Subcutaneous abdominal adipose tissue (tissue), 5 donors: ENCODE data around the gene PLBD2.

Source experiments
- H3K27ac ChIP-seq: one replicate; pipeline ENCODE4 v1.7.0; 2013; ENCODE audit warnings: low read depth, mild to moderate bottlenecking, inconsistent platforms, low read length, moderate library complexity
- H3K27me3 ChIP-seq, 5 donors: one replicate each; pipeline ENCODE4 v1.7.0; 2013; ENCODE audit warnings: low read length in 5 of 5, inconsistent platforms in 1 of 5; ENCODE audit not compliant: control insufficient read depth in 5 of 5, insufficient read depth in 4 of 5
- H3K36me3 ChIP-seq, 5 donors: one replicate each; pipeline ENCODE4 v1.7.0; 2013; ENCODE audit warnings: low read length in 5 of 5; ENCODE audit not compliant: control insufficient read depth in 5 of 5, insufficient read depth in 5 of 5
- H3K4me1 ChIP-seq, 5 donors: one replicate each; pipeline ENCODE4 v1.7.0; 2013; ENCODE audit warnings: low read length in 5 of 5, mild to moderate bottlenecking in 3 of 5, moderate library complexity in 1 of 5; ENCODE audit not compliant: control insufficient read depth in 5 of 5, insufficient read depth in 5 of 5
- H3K4me3 ChIP-seq, 5 donors: one replicate each; pipeline ENCODE4 v1.7.0; 2013; ENCODE audit warnings: low read length in 5 of 5, low read depth in 1 of 5
- H3K9ac ChIP-seq, 5 donors: one replicate each; pipeline ENCODE4 v1.7.0; 2013; ENCODE audit warnings: low read length in 5 of 5, mild to moderate bottlenecking in 4 of 5, moderate library complexity in 3 of 5
- H3K9me3 ChIP-seq, 5 donors: one replicate each; pipeline ENCODE4 v1.7.0; 2013; ENCODE audit warnings: low read length in 5 of 5; ENCODE audit not compliant: control insufficient read depth in 5 of 5
- donor health status: healthy.
- donor health status: healthy.
- donor health status: healthy.
- donor health status: healthy.
- donor health status: healthy.

PLBD2 gene

GRCh38 chr12:113382206-113382605 is 23.8 kb downstream of the PLBD2 start:
- no peak overlapping the region for H3K9ac ChIP-seq
- no peaks in the 10 kb centered on the region for H3K9me3 ChIP-seq
- no peak overlapping the region for H3K27ac ChIP-seq
- no peaks in the 10 kb centered on the region for H3K27me3 ChIP-seq
- no peak overlapping the region for H3K4me3 ChIP-seq
- H3K36me3 ChIP-seq: peaks cover 3 to 79% (median 49%) of the 10 kb centered on the region in 5 donors
- H3K4me1 ChIP-seq: peaks cover 0 to 5% (median 0%) of the 10 kb centered on the region in 5 donors

GRCh38 chr12:113384778-113385177 is 26.4 kb downstream of the PLBD2 start:
- Histone ChIP-seq H3K27me3 (no peaks in the 10 kb centered on the region), H3K9ac (peak overlapping the region in 1 of 5 donors; percentile 12), H3K4me1 (peaks cover 0 to 5% (median 0%) of the 10 kb centered on the region in 5 donors), H3K36me3 (peaks cover 3 to 92% (median 68%) of the 10 kb centered on the region in 5 donors), H3K27ac (no peak overlapping the region), H3K4me3 (no peak overlapping the region), H3K9me3 (no peaks in the 10 kb centered on the region)

GRCh38 chr12:113385282-113385882 is 27.0 kb downstream of the PLBD2 start:
- Histone ChIP-seq H3K36me3 (peaks cover 5 to 95% (median 71%) of the 10 kb centered on the region in 5 donors), H3K27me3 (no peaks in the 10 kb centered on the region), H3K4me1 (peaks cover 0 to 5% (median 0%) of the 10 kb centered on the region in 5 donors), H3K9ac (no peak overlapping the region), H3K9me3 (no peaks in the 10 kb centered on the region), H3K27ac (no peak overlapping the region), H3K4me3 (no peak overlapping the region)

GRCh38 chr12:113386866-113387566 is 28.6 kb downstream of the PLBD2 start:
- Histone ChIP-seq H3K36me3 (peaks cover 6 to 94% (median 69%) of the 10 kb centered on the region in 5 donors), H3K9me3 (no peaks in the 10 kb centered on the region)

GRCh38 chr12:113387631-113388030 is 29.2 kb downstream of the PLBD2 start:
- H3K9me3 ChIP-seq: no peaks in the 10 kb centered on the region
- peaks cover 4 to 89% (median 67%) of the 10 kb centered on the region in 5 donors for H3K36me3 ChIP-seq
- H3K27me3 ChIP-seq: no peaks in the 10 kb centered on the region
- no peak overlapping the region for H3K27ac ChIP-seq
- H3K9ac ChIP-seq: no peak overlapping the region
- no peaks in the 10 kb centered on the region for H3K4me1 ChIP-seq
- H3K4me3 ChIP-seq: no peak overlapping the region

More at GRCh38 chr12:113386866-113387566, 28.6 kb downstream of the PLBD2 start:
- Histone ChIP-seq H3K27me3 (no peaks in the 10 kb centered on the region), H3K4me1 (no peaks in the 10 kb centered on the region), H3K9ac (no peak overlapping the region), H3K4me3 (no peak overlapping the region), H3K27ac (no peak overlapping the region)

GRCh38 chr12:113388351-113388750 is 30.0 kb downstream of the PLBD2 start:
- no peak overlapping the region for H3K4me3 ChIP-seq
- H3K27ac ChIP-seq: no peak overlapping the region
- no peaks in the 10 kb centered on the region for H3K27me3 ChIP-seq
- no peaks in the 10 kb centered on the region for H3K4me1 ChIP-seq
- H3K36me3 ChIP-seq: peaks cover 4 to 82% (median 64%) of the 10 kb centered on the region in 5 donors
- peaks cover 0 to 4% (median 0%) of the 10 kb centered on the region in 5 donors for H3K9me3 ChIP-seq
- no peak overlapping the region for H3K9ac ChIP-seq

GRCh38 chr12:113390064-113391043 is 32.0 kb downstream of the PLBD2 start:
- Histone ChIP-seq H3K36me3 (peaks cover 4 to 62% (median 49%) of the 10 kb centered on the region in 5 donors), H3K27me3 (no peaks in the 10 kb centered on the region), H3K4me3 (no peak overlapping the region), H3K27ac (no peak overlapping the region), H3K9ac (no peak overlapping the region), H3K9me3 (peaks cover 0 to 5% (median under 1%) of the 10 kb centered on the region in 5 donors), H3K4me1 (no peaks in the 10 kb centered on the region)

GRCh38 chr12:113391145-113391544 is 32.8 kb downstream of the PLBD2 start:
- peaks cover 0 to 5% (median 2%) of the 10 kb centered on the region in 5 donors for H3K9me3 ChIP-seq
- no peak overlapping the region for H3K27ac ChIP-seq
- no peaks in the 10 kb centered on the region for H3K4me1 ChIP-seq
- H3K4me3 ChIP-seq: no peak overlapping the region
- no peak overlapping the region for H3K9ac ChIP-seq
- H3K27me3 ChIP-seq: no peaks in the 10 kb centered on the region
- peaks cover 4 to 55% (median 44%) of the 10 kb centered on the region in 5 donors for H3K36me3 ChIP-seq

GRCh38 chr12:113391650-113392337 is 33.4 kb downstream of the PLBD2 start:
- Histone ChIP-seq H3K36me3 (peaks cover 4 to 50% (median 42%) of the 10 kb centered on the region in 5 donors), H3K27ac (no peak overlapping the region), H3K4me1 (no peaks in the 10 kb centered on the region)

More at GRCh38 chr12:113391650-113392337, 33.4 kb downstream of the PLBD2 start:
- Histone ChIP-seq H3K9me3 (peaks cover 0 to 5% (median 2%) of the 10 kb centered on the region in 5 donors), H3K9ac (no peak overlapping the region), H3K4me3 (no peak overlapping the region), H3K27me3 (no peaks in the 10 kb centered on the region)
